GM18519 (cell line): Measurements from ENCODE around the gene CDC20.
A peak's percentile ranks its signal among the peaks of the same experiment; 100 is the strongest.
"Not testable (repeated sequence)": the region's sequence is repeated elsewhere in the genome, so short reads cannot be mapped to it uniquely, and the experiment has no call there.

Experiments
- ATAC-seq: cut with Tn5 transposase; IDR thresholded peaks from one replicate; pipeline ENCODE4 v1.9.1; 2021; ENCODE audit warnings: mild to moderate bottlenecking, moderate library complexity; ENCODE audit not compliant: unreplicated experiment, low FRiP score

Gene CDC20

GRCh38 chr1:43377831-43378230, 19.1 kb downstream of the CDC20 start:
- ATAC-seq: no peak

- ATAC-seq: no peak
Measured at GRCh38 chr1:43379476-43379875, 20.7 kb downstream of the CDC20 start.

GRCh38 chr1:43381612-43382011, 22.8 kb downstream of the CDC20 start:
- no peak for ATAC-seq

- no peak for ATAC-seq
Measured at GRCh38 chr1:43382027-43382779, 23.4 kb downstream of the CDC20 start.

- no peak for ATAC-seq
Measured at GRCh38 chr1:43383449-43383848, 24.7 kb downstream of the CDC20 start.

- ATAC-seq: no peak
Measured at GRCh38 chr1:43386676-43387075, 27.9 kb downstream of the CDC20 start.

- no peak for ATAC-seq
Measured at GRCh38 chr1:43387976-43388599, 29.3 kb downstream of the CDC20 start.

GRCh38 chr1:43388613-43389012, 29.8 kb downstream of the CDC20 start:
- ATAC-seq: no peak

GRCh38 chr1:43389326-43390313, 30.8 kb downstream of the CDC20 start, which contains the start of the genes MED8 and SZT2:
Gene MED8 (minus strand): TSS chr1:43389800. CDS start chr1:43389764, 36 bp downstream.
Gene SZT2 (plus strand): TSS chr1:43389899. CDS start chr1:43389969, 70 bp downstream.
- ATAC-seq: peak; percentile 67

GRCh38 chr1:43392702-43393101, 33.9 kb downstream of the CDC20 start:
- no peak for ATAC-seq

- no peak for ATAC-seq
Measured at GRCh38 chr1:43395523-43395922, 36.7 kb downstream of the CDC20 start.

GRCh38 chr1:43396059-43396458, 37.3 kb downstream of the CDC20 start:
- ATAC-seq: no peak

- ATAC-seq: no peak
Measured at GRCh38 chr1:43398227-43398626, 39.4 kb downstream of the CDC20 start.

GRCh38 chr1:43400441-43400840, 41.7 kb downstream of the CDC20 start:
- not testable (repeated sequence) for ATAC-seq

GRCh38 chr1:43402089-43402865, 43.5 kb downstream of the CDC20 start:
- no peak for ATAC-seq

- ATAC-seq: no peak
Measured at GRCh38 chr1:43404353-43404752, 45.6 kb downstream of the CDC20 start.

GRCh38 chr1:43405219-43405875, 46.6 kb downstream of the CDC20 start:
- ATAC-seq: no peak

- no peak for ATAC-seq
Measured at GRCh38 chr1:43405876-43406234, 47.1 kb downstream of the CDC20 start.

- ATAC-seq: no peak
Measured at GRCh38 chr1:43410571-43410970, 51.8 kb downstream of the CDC20 start.
